Measurements from ENCODE around the gene SORCS1.

Gene SORCS1

DNA sequence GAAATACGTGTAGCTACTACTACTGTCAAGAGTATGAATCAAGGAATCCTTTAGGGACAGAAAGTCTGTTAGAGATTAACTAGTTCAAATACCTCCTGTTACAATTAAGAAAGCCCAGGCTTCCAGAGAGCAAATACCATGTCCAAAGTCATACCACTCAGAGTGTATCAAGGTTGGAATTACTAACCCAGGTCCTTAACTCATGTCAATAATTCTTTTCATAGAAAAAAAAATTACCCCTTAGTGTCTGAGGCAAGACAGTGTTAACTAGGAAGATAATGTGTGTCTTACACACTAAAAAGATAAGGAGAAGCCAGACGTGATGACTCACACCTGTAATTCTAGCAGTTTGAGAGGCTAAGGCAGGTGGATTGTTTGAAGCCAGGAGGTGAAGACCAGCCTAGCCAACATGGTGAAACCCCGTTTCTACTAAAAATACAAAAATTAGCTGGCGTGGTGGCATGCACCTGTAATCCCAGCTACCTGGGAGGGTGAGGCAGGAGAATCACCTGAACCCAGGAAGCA lies 423.4 kb downstream of the SORCS1 start (continued):
- TF ChIP-seq ZNF18 (tag by site-specific recombination; IDR thresholded peaks at IDR 0.05): no peak
- TF ChIP-seq ZNF660 (tag by site-specific recombination; IDR thresholded peaks at IDR 0.05): no peak
- TF ChIP-seq AEBP2 (tag by site-specific recombination; IDR thresholded peaks at IDR 0.05; ENCODE audit: borderline replicate concordance): no peak
- no peak for TF ChIP-seq ZBTB48 (tag by site-specific recombination; IDR thresholded peaks at IDR 0.05)
- no peak for TF ChIP-seq SP3 (tag by site-specific recombination; IDR thresholded peaks at IDR 0.05)

DNA sequence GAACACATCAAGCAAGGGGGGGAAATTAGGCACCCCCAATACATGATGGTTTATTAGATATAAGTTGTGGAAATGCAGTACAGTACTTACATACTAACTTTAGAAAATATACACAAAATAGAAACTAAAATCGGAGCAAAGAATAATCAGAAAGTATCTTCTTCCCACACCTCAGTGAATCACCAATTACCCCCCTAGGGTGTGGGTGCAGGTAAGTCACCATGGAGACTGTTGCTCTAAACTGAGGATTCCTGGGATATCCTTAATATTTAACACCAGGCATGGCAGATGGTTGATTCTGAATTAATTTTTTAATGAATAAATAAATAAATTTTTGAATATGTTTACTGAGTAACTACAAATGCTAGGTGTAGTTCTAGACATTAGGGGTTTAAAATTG lies 424.4 kb downstream of the SORCS1 start:
- Histone ChIP-seq H3K36me3 (ENCODE audit: control insufficient read depth in 2 of 2, insufficient read depth in 1 of 2, low read length in 2 of 2) (no peaks in the 10 kb centered on the region), H3K27ac (ENCODE audit: extremely low read depth, low read depth, low read length) (no peak overlapping the region), H3K4me3 (ENCODE audit: low read depth, low read length) (no peak overlapping the region), H3K9me3 (ENCODE audit: control insufficient read depth, insufficient read depth, low read depth, low read length) (no peaks in the 10 kb centered on the region), H3K4me1 (ENCODE audit: control insufficient read depth, insufficient read depth, low read length) (no peaks in the 10 kb centered on the region)
- POLR2A ChIA-PET: no interaction called here
- TF ChIP-seq ZNF121 (tag by site-specific recombination; IDR thresholded peaks at IDR 0.05): no peak
- no peak for TF ChIP-seq ZNF10 (tag by site-specific recombination; IDR thresholded peaks at IDR 0.05)
- CTCF ChIA-PET: no interaction called here

DNA sequence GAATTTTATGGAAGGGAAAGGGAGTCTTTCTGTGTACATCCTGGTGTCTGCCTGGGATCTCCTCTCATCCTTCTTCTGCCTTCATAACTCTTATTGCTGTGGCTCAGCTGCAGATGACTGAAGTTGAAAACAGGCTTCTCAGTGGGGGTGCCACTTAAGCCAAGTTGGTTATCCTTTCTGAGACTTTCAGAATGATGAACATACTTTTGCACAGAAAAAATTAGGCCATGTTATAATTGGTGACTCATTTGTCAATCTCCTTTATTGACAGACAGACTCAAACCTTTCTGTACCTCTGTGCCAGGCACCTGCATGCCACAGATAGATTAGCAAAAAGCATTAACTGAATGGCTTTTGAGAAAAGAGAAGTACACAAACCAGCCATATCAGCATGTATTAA lies 430.3 kb downstream of the SORCS1 start:
- no peaks in the 10 kb centered on the region for H3K9me3 ChIP-seq (ENCODE audit: control insufficient read depth, insufficient read depth, low read depth, low read length)
- TF ChIP-seq GLIS2 (tag by site-specific recombination; IDR thresholded peaks at IDR 0.05) (no peak), ZNF561 (tag by site-specific recombination; IDR thresholded peaks at IDR 0.05; ENCODE audit: borderline replicate concordance) (no peak), ZSCAN16 (tag by site-specific recombination; IDR thresholded peaks at IDR 0.05) (no peak), ZNF624 (tag by site-specific recombination; IDR thresholded peaks at IDR 0.05) (no peak), RBAK (tag by site-specific recombination; IDR thresholded peaks at IDR 0.05) (no peak), ZNF404 (tag by site-specific recombination; IDR thresholded peaks at IDR 0.05) (no peak), HOXC10 (CRISPR knock-in tag; IDR thresholded peaks at IDR 0.05) (no peak), ZNF704 (tag by site-specific recombination; IDR thresholded peaks at IDR 0.05) (no peak)
- ChIA-PET CTCF (interaction anchor here (2.3 kb wide), 1 partner anchor 23 kb away, joined by 9 read pairs; no protein-coding TSS in a partner anchor), POLR2A (no interaction called here)
- no peak overlapping the region for H3K27ac ChIP-seq (ENCODE audit: extremely low read depth, low read depth, low read length)
- no peaks in the 10 kb centered on the region for H3K36me3 ChIP-seq (ENCODE audit: control insufficient read depth in 2 of 2, insufficient read depth in 1 of 2, low read length in 2 of 2)
- H3K4me1 ChIP-seq (ENCODE audit: control insufficient read depth, insufficient read depth, low read length): no peaks in the 10 kb centered on the region
- no peak overlapping the region for H3K4me3 ChIP-seq (ENCODE audit: low read depth, low read length)

DNA sequence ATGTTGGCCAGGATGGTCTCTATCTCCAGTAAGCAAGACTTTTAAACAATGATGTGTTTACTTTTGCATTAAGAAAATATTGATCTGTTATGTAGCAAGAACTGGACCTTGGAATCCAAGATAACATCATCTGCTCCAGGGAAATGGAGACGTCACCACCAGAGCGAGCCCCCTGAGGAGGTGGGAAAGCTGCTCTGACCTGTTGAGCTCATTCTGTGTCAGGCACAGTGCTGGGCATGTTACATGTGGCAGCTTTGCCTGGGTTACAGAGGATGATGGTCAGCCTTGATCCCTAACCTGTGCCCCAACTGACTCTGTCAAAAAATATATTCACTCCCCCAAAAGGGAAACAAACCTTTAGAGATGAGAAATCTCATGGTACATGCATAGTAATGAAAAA lies 436.3 kb downstream of the SORCS1 start:
- Histone ChIP-seq H3K4me3 (ENCODE audit: low read depth, low read length) (no peak overlapping the region), H3K36me3 (ENCODE audit: control insufficient read depth in 2 of 2, insufficient read depth in 1 of 2, low read length in 2 of 2) (no peaks in the 10 kb centered on the region), H3K9me3 (ENCODE audit: control insufficient read depth, insufficient read depth, low read depth, low read length) (no peaks in the 10 kb centered on the region), H3K27ac (ENCODE audit: extremely low read depth, low read depth, low read length) (no peak overlapping the region), H3K4me1 (ENCODE audit: control insufficient read depth, insufficient read depth, low read length) (no peaks in the 10 kb centered on the region)
- ChIA-PET POLR2A (no interaction called here), CTCF (interaction anchor here (0.9 kb wide), 1 partner anchor 12 kb away, joined by 3 read pairs; no protein-coding TSS in a partner anchor)
- TF ChIP-seq ZNF449 (tag by site-specific recombination; IDR thresholded peaks at IDR 0.05) (no peak), GLIS2 (tag by site-specific recombination; IDR thresholded peaks at IDR 0.05) (no peak), ZNF138 (tag by site-specific recombination; IDR thresholded peaks at IDR 0.05; ENCODE audit: borderline replicate concordance) (no peak), HOXC10 (CRISPR knock-in tag; IDR thresholded peaks at IDR 0.05) (no peak), SP2 (tag by site-specific recombination; IDR thresholded peaks at IDR 0.05) (no peak), BCL11A (tag by site-specific recombination; IDR thresholded peaks at IDR 0.05; ENCODE audit: low read depth) (no peak), ZNF701 (tag by site-specific recombination; IDR thresholded peaks at IDR 0.05) (no peak), SALL2 (tag by site-specific recombination; IDR thresholded peaks at IDR 0.05; ENCODE audit: borderline replicate concordance) (no peak), ZNF133 (tag by site-specific recombination; IDR thresholded peaks at IDR 0.05) (no peak), ZNF416 (tag by site-specific recombination; IDR thresholded peaks at IDR 0.05) (no peak), ZNF623 (tag by site-specific recombination; IDR thresholded peaks at IDR 0.05) (no peak)
- TF ChIP-seq, protein P1, sequence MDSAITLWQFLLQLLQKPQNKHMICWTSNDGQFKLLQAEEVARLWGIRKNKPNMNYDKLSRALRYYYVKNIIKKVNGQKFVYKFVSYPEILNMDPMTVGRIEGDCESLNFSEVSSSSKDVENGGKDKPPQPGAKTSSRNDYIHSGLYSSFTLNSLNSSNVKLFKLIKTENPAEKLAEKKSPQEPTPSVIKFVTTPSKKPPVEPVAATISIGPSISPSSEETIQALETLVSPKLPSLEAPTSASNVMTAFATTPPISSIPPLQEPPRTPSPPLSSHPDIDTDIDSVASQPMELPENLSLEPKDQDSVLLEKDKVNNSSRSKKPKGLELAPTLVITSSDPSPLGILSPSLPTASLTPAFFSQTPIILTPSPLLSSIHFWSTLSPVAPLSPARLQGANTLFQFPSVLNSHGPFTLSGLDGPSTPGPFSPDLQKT (IDR thresholded peaks at IDR 0.05; ENCODE audit: borderline replicate concordance, low read depth, low read length): no peak

Data from HEK293 (cell line).